ENCODE results near the gene BMERB1.
"Not testable (repeated sequence)": the region's sequence is repeated elsewhere in the genome, so short reads cannot be mapped to it uniquely, and the experiment has no call there.

BMERB1 gene

GRCh38 chr16:15602285-15603044 lies 168.1 kb downstream of the BMERB1 start:
- WGBS (ENCODE audit: insufficient coverage): 98% methylated on average over 23 of the region's 23 CpGs
- H3K27ac ChIP-seq (ENCODE audit: insufficient read depth in 1 of 2, low read depth in 1 of 2, low read length in 2 of 2, poor library complexity in 1 of 2, severe bottlenecking in 2 of 2): no peak overlapping the region
- H3K36me3 ChIP-seq (ENCODE audit: control insufficient read depth in 4 of 4, insufficient read depth in 4 of 4, low read length in 3 of 4): peaks cover 30 to 99% (median 74%) of the 10 kb centered on the region in 4 experiments
- no peaks in the 10 kb centered on the region for H3K9me3 ChIP-seq (ENCODE audit: control extremely low read depth in 1 of 5, control insufficient read depth in 4 of 5, insufficient read depth in 2 of 5, low read depth in 1 of 5, low read length in 4 of 5)
- no peaks in the 10 kb centered on the region for H3K27me3 ChIP-seq (replicated peaks in 2 of 5; ENCODE audit: control insufficient read depth in 4 of 5, insufficient read depth in 5 of 5, low read length in 4 of 5)
- H3K4me1 ChIP-seq (ENCODE audit: control extremely low read depth in 1 of 4, control insufficient read depth in 4 of 4, insufficient read depth in 4 of 4, low read length in 3 of 4): no peaks in the 10 kb centered on the region
- POLR2A ChIA-PET: no interaction called here
- H3K4me3 ChIP-seq (ENCODE audit: control insufficient read depth in 1 of 7, extremely low read depth in 1 of 7, insufficient read depth in 4 of 7, low read depth in 2 of 7, low read length in 6 of 7): no peak overlapping the region
- CTCF ChIA-PET: no interaction called here
- DNase-seq: no peak

- peak overlapping the region in 1 of 2 experiments; percentile 18 for H3K27ac ChIP-seq (ENCODE audit: insufficient read depth in 1 of 2, low read depth in 1 of 2, low read length in 2 of 2, poor library complexity in 1 of 2, severe bottlenecking in 2 of 2)
- 73% methylated on average over 9 of the region's 14 CpGs for WGBS (ENCODE audit: insufficient coverage)
- POLR2A ChIA-PET: no interaction called here
- H3K4me3 ChIP-seq (ENCODE audit: control insufficient read depth in 1 of 7, extremely low read depth in 1 of 7, insufficient read depth in 4 of 7, low read depth in 2 of 7, low read length in 6 of 7): no peak overlapping the region
- H3K36me3 ChIP-seq (ENCODE audit: control insufficient read depth in 4 of 4, insufficient read depth in 4 of 4, low read length in 3 of 4): peaks cover 30 to 100% (median 67%) of the 10 kb centered on the region in 4 experiments
- no peaks in the 10 kb centered on the region for H3K9me3 ChIP-seq (ENCODE audit: control extremely low read depth in 1 of 5, control insufficient read depth in 4 of 5, insufficient read depth in 2 of 5, low read depth in 1 of 5, low read length in 4 of 5)
- no peaks in the 10 kb centered on the region for H3K4me1 ChIP-seq (ENCODE audit: control extremely low read depth in 1 of 4, control insufficient read depth in 4 of 4, insufficient read depth in 4 of 4, low read length in 3 of 4)
- H3K27me3 ChIP-seq (replicated peaks in 2 of 5; ENCODE audit: control insufficient read depth in 4 of 5, insufficient read depth in 5 of 5, low read length in 4 of 5): no peaks in the 10 kb centered on the region
- CTCF ChIA-PET: interaction anchor here (1.0 kb wide), 2 partner anchors 12 to 177 kb away, joined by 3 to 4 read pairs; no protein-coding TSS in a partner anchor
- DNase-seq: peak in 2 of 3 donors; percentile 19 to 33
Observed at GRCh38 chr16:15604460-15605440, 170.4 kb downstream of the BMERB1 start.

GRCh38 chr16:15605839-15606517 lies 171.6 kb downstream of the BMERB1 start:
- CTCF ChIA-PET: interaction anchor here (1.3 kb wide), 1 partner anchor 9 kb away, joined by 3 read pairs; no protein-coding TSS in a partner anchor

GRCh38 chr16:15606518-15607220 lies 172.3 kb downstream of the BMERB1 start:
- POLR2A ChIA-PET: no interaction called here
- DNase-seq: no peak
- H3K36me3 ChIP-seq (ENCODE audit: control insufficient read depth in 4 of 4, insufficient read depth in 4 of 4, low read length in 3 of 4): peaks cover 27 to 100% (median 64%) of the 10 kb centered on the region in 4 experiments
- H3K27ac ChIP-seq (ENCODE audit: insufficient read depth in 1 of 2, low read depth in 1 of 2, low read length in 2 of 2, poor library complexity in 1 of 2, severe bottlenecking in 2 of 2): no peak overlapping the region
- H3K4me1 ChIP-seq (ENCODE audit: control extremely low read depth in 1 of 4, control insufficient read depth in 4 of 4, insufficient read depth in 4 of 4, low read length in 3 of 4): no peaks in the 10 kb centered on the region
- H3K27me3 ChIP-seq (replicated peaks in 2 of 5; ENCODE audit: control insufficient read depth in 4 of 5, insufficient read depth in 5 of 5, low read length in 4 of 5): no peaks in the 10 kb centered on the region
- CTCF ChIA-PET: interaction anchor here (1.3 kb wide), 1 partner anchor 10 kb away, joined by 3 read pairs; no protein-coding TSS in a partner anchor
- H3K9me3 ChIP-seq (ENCODE audit: control extremely low read depth in 1 of 5, control insufficient read depth in 4 of 5, insufficient read depth in 2 of 5, low read depth in 1 of 5, low read length in 4 of 5): no peaks in the 10 kb centered on the region
- WGBS (ENCODE audit: insufficient coverage): 94% methylated on average over 4 of the region's 5 CpGs
- no peak overlapping the region for H3K4me3 ChIP-seq (ENCODE audit: control insufficient read depth in 1 of 7, extremely low read depth in 1 of 7, insufficient read depth in 4 of 7, low read depth in 2 of 7, low read length in 6 of 7)

More at GRCh38 chr16:15605839-15606517, 171.6 kb downstream of the BMERB1 start:
- POLR2A ChIA-PET: no interaction called here
- Histone ChIP-seq H3K9me3 (ENCODE audit: control extremely low read depth in 1 of 5, control insufficient read depth in 4 of 5, insufficient read depth in 2 of 5, low read depth in 1 of 5, low read length in 4 of 5) (no peaks in the 10 kb centered on the region), H3K27ac (ENCODE audit: insufficient read depth in 1 of 2, low read depth in 1 of 2, low read length in 2 of 2, poor library complexity in 1 of 2, severe bottlenecking in 2 of 2) (no peak overlapping the region), H3K4me1 (ENCODE audit: control extremely low read depth in 1 of 4, control insufficient read depth in 4 of 4, insufficient read depth in 4 of 4, low read length in 3 of 4) (no peaks in the 10 kb centered on the region), H3K36me3 (ENCODE audit: control insufficient read depth in 4 of 4, insufficient read depth in 4 of 4, low read length in 3 of 4) (peaks cover 30 to 100% (median 67%) of the 10 kb centered on the region in 4 experiments), H3K27me3 (replicated peaks in 2 of 5; ENCODE audit: control insufficient read depth in 4 of 5, insufficient read depth in 5 of 5, low read length in 4 of 5) (no peaks in the 10 kb centered on the region), H3K4me3 (ENCODE audit: control insufficient read depth in 1 of 7, extremely low read depth in 1 of 7, insufficient read depth in 4 of 7, low read depth in 2 of 7, low read length in 6 of 7) (no peak overlapping the region)
- DNase-seq: no peak
- WGBS (ENCODE audit: insufficient coverage): 94% methylated on average over 9 of the region's 13 CpGs

- H3K36me3 ChIP-seq (ENCODE audit: control insufficient read depth in 4 of 4, insufficient read depth in 4 of 4, low read length in 3 of 4): peaks cover 27 to 100% (median 66%) of the 10 kb centered on the region in 4 experiments
- H3K9me3 ChIP-seq (ENCODE audit: control extremely low read depth in 1 of 5, control insufficient read depth in 4 of 5, insufficient read depth in 2 of 5, low read depth in 1 of 5, low read length in 4 of 5); DNase-seq; H3K27me3 ChIP-seq (replicated peaks in 2 of 5; ENCODE audit: control insufficient read depth in 4 of 5, insufficient read depth in 5 of 5, low read length in 4 of 5); H3K27ac ChIP-seq (ENCODE audit: insufficient read depth in 1 of 2, low read depth in 1 of 2, low read length in 2 of 2, poor library complexity in 1 of 2, severe bottlenecking in 2 of 2); H3K4me1 ChIP-seq (ENCODE audit: control extremely low read depth in 1 of 4, control insufficient read depth in 4 of 4, insufficient read depth in 4 of 4, low read length in 3 of 4); H3K4me3 ChIP-seq (ENCODE audit: control insufficient read depth in 1 of 7, extremely low read depth in 1 of 7, insufficient read depth in 4 of 7, low read depth in 2 of 7, low read length in 6 of 7): not testable (repeated sequence)
- CTCF ChIA-PET: interaction anchor here (1.3 kb wide), 1 partner anchor 10 kb away, joined by 3 read pairs; no protein-coding TSS in a partner anchor
- POLR2A ChIA-PET: interaction anchor here (0.6 kb wide), 1 partner anchor 33 kb away, joined by 5 read pairs; no protein-coding TSS in a partner anchor
- 100% methylated on average over 6 of the region's 12 CpGs for WGBS (ENCODE audit: insufficient coverage)
Observed at GRCh38 chr16:15607221-15607699, 172.9 kb downstream of the BMERB1 start.

GRCh38 chr16:15607700-15608396 lies 173.5 kb downstream of the BMERB1 start:
- Histone ChIP-seq H3K4me1 (ENCODE audit: control extremely low read depth in 1 of 4, control insufficient read depth in 4 of 4, insufficient read depth in 4 of 4, low read length in 3 of 4) (no peaks in the 10 kb centered on the region), H3K9me3 (ENCODE audit: control extremely low read depth in 1 of 5, control insufficient read depth in 4 of 5, insufficient read depth in 2 of 5, low read depth in 1 of 5, low read length in 4 of 5) (no peaks in the 10 kb centered on the region), H3K4me3 (ENCODE audit: control insufficient read depth in 1 of 7, extremely low read depth in 1 of 7, insufficient read depth in 4 of 7, low read depth in 2 of 7, low read length in 6 of 7) (no peak overlapping the region), H3K27ac (ENCODE audit: insufficient read depth in 1 of 2, low read depth in 1 of 2, low read length in 2 of 2, poor library complexity in 1 of 2, severe bottlenecking in 2 of 2) (no peak overlapping the region), H3K36me3 (ENCODE audit: control insufficient read depth in 4 of 4, insufficient read depth in 4 of 4, low read length in 3 of 4) (peaks cover 31 to 100% (median 68%) of the 10 kb centered on the region in 4 experiments), H3K27me3 (replicated peaks in 2 of 5; ENCODE audit: control insufficient read depth in 4 of 5, insufficient read depth in 5 of 5, low read length in 4 of 5) (no peaks in the 10 kb centered on the region)
- 100% methylated on average over 5 of the region's 13 CpGs for WGBS (ENCODE audit: insufficient coverage)
- POLR2A ChIA-PET: interaction anchor here (0.6 kb wide), 1 partner anchor 32 kb away, joined by 5 read pairs; no protein-coding TSS in a partner anchor
- no peak for DNase-seq
- CTCF ChIA-PET: interaction anchor here (1.2 kb wide), 1 partner anchor 11 kb away, joined by 3 read pairs; no protein-coding TSS in a partner anchor
